ENCODE data around the gene TMEM259. TPM values are rescaled to one million over a fixed set of nuclear protein-coding genes. Genes with fewer than 3 reads are reported as not detected.

The TMEM259 gene
- total RNA-seq, 1 experiment from 2014 or later, result 120 TPM

Other genes with a start within 250 kb of the TMEM259 start
- 136 and 182 TPM in 2 replicates for gene PTBP1, start 223.7 kb downstream of the TMEM259 start, total RNA-seq (2014; rRNA removed; shearing (Covaris generic); ENCODE audit: low replicate concordance)
- 3.1 and 13.6 TPM in 2 replicates for gene PLPPR3, start 199.2 kb downstream of the TMEM259 start, total RNA-seq (2014; rRNA removed; shearing (Covaris generic); ENCODE audit: low replicate concordance)
- not detected in 2 replicates for gene AZU1, start 193.3 kb downstream of the TMEM259 start, total RNA-seq (2014; rRNA removed; shearing (Covaris generic); ENCODE audit: low replicate concordance)
- gene PRTN3, start 180.1 kb downstream of the TMEM259 start, total RNA-seq (2014; rRNA removed; shearing (Covaris generic); ENCODE audit: low replicate concordance), result 0.14 TPM in 1 of 2 replicates, not detected in the other
- gene ELANE, start 168.8 kb downstream of the TMEM259 start, total RNA-seq (2014; rRNA removed; shearing (Covaris generic); ENCODE audit: low replicate concordance), result not detected in 2 replicates
- gene CFD, start 161.5 kb downstream of the TMEM259 start, total RNA-seq (2014; rRNA removed; shearing (Covaris generic); ENCODE audit: low replicate concordance), result 6.8 and 9.9 TPM in 2 replicates
- 17.3 and 26.9 TPM in 2 replicates for gene MED16, start 127.9 kb downstream of the TMEM259 start, total RNA-seq (2014; rRNA removed; shearing (Covaris generic); ENCODE audit: low replicate concordance)
- not detected in 2 replicates for gene RNU6-9, start 127.6 kb downstream of the TMEM259 start, total RNA-seq (2014; rRNA removed; shearing (Covaris generic); ENCODE audit: low replicate concordance)
- gene R3HDM4, start 107.9 kb downstream of the TMEM259 start, total RNA-seq (2014; rRNA removed; shearing (Covaris generic); ENCODE audit: low replicate concordance), result 6.2 and 34.0 TPM in 2 replicates
- not detected in 2 replicates for gene KISS1R, start 103.8 kb downstream of the TMEM259 start, total RNA-seq (2014; rRNA removed; shearing (Covaris generic); ENCODE audit: low replicate concordance)
- 7.8 and 12.2 TPM in 2 replicates for gene ARID3A, start 95.1 kb downstream of the TMEM259 start, total RNA-seq (2014; rRNA removed; shearing (Covaris generic); ENCODE audit: low replicate concordance)
- gene WDR18, start 36.8 kb downstream of the TMEM259 start, total RNA-seq (2014; rRNA removed; shearing (Covaris generic); ENCODE audit: low replicate concordance), result 99.1 and 111 TPM in 2 replicates
- not detected in 2 replicates for gene GRIN3B, start 20.7 kb downstream of the TMEM259 start, total RNA-seq (2014; rRNA removed; shearing (Covaris generic); ENCODE audit: low replicate concordance)
- gene RNU6-2, start 399 bp upstream of the TMEM259 start, total RNA-seq (2014; rRNA removed; shearing (Covaris generic); ENCODE audit: low replicate concordance), result not detected in 2 replicates
- gene CNN2, start 5.5 kb upstream of the TMEM259 start, total RNA-seq (2014; rRNA removed; shearing (Covaris generic); ENCODE audit: low replicate concordance), result 78.5 and 93.1 TPM in 2 replicates
- 10.5 and 32.1 TPM in 2 replicates for gene ABCA7, start 19.0 kb upstream of the TMEM259 start, total RNA-seq (2014; rRNA removed; shearing (Covaris generic); ENCODE audit: low replicate concordance)
- 17.3 and 36.7 TPM in 2 replicates for gene ARHGAP45, start 46.0 kb upstream of the TMEM259 start, total RNA-seq (2014; rRNA removed; shearing (Covaris generic); ENCODE audit: low replicate concordance)
- gene POLR2E, start 74.3 kb upstream of the TMEM259 start, total RNA-seq (2014; rRNA removed; shearing (Covaris generic); ENCODE audit: low replicate concordance), result 119 and 180 TPM in 2 replicates
- gene GPX4, start 82.9 kb upstream of the TMEM259 start, total RNA-seq (2014; rRNA removed; shearing (Covaris generic); ENCODE audit: low replicate concordance), result 693 and 719 TPM in 2 replicates
- gene SBNO2, start 153.1 kb upstream of the TMEM259 start, total RNA-seq (2014; rRNA removed; shearing (Covaris generic); ENCODE audit: low replicate concordance), result 20.1 and 23.7 TPM in 2 replicates
- gene STK11, start 184.7 kb upstream of the TMEM259 start, total RNA-seq (2014; rRNA removed; shearing (Covaris generic); ENCODE audit: low replicate concordance), result 74.2 and 78.3 TPM in 2 replicates
- gene CBARP, start 216.9 kb upstream of the TMEM259 start, total RNA-seq (2014; rRNA removed; shearing (Covaris generic); ENCODE audit: low replicate concordance), result 0.24 and 1.9 TPM in 2 replicates
- gene ATP5F1D, start 220.6 kb upstream of the TMEM259 start, total RNA-seq (2014; rRNA removed; shearing (Covaris generic); ENCODE audit: low replicate concordance), result 17.9 and 24.9 TPM in 2 replicates
- 5.8 and 7.6 TPM in 2 replicates for gene MIDN, start 227.5 kb upstream of the TMEM259 start, total RNA-seq (2014; rRNA removed; shearing (Covaris generic); ENCODE audit: low replicate concordance)
- 51.1 and 84.1 TPM in 2 replicates for gene CIRBP, start 248.2 kb upstream of the TMEM259 start, total RNA-seq (2014; rRNA removed; shearing (Covaris generic); ENCODE audit: low replicate concordance)